ENCODE results near the gene ATXN10. TPM values are rescaled to one million over a fixed set of nuclear protein-coding genes. Genes with fewer than 3 reads are reported as not detected.

ATXN10 gene
- total RNA-seq, 1 donor from 2014 or later = 59.6 TPM

DNA sequence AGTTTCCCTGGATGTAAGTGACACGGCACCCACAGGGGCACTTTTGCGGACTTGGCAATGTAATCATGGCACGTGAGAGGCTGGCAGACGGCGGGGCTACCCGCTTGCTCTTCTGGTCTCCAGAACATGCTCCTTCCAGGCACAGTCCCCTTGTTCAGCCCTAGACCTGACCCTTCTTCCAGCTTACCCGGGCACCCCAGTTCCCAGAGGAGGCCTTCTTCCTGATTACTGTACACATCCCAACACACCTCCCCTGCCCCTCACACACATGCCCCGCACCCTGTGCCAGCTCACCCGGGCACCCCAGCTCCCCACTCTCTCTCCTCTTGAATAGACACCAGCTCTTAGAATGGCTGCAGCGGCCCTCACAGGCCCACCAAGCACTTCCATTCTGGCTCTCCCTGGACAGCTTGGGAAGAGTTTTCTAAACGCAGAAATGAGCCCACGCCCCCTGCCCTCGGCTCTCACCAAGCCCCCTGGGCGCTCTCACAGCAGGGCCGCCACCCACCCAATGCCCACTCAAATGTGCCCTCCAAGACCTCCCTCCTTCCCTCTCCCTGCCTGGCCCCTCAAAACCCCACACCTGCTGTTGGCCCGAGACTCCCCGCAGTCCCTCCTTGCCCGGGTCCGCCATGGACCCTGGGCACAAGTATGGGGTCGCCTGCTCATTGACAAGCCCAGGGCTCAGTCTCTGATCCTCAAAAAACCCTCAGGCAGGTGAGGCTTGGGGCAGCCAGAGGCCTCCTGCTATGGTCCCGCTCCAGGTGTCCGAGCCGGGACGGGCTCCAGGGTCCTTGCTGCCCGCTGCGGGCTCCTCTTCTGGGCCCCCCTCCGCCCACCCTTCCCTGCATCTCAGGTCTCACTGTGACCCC lies 216.8 kb downstream of the ATXN10 start:
- DNase-seq (ENCODE audit: low read depth in 2 of 2) = no peak

DNA sequence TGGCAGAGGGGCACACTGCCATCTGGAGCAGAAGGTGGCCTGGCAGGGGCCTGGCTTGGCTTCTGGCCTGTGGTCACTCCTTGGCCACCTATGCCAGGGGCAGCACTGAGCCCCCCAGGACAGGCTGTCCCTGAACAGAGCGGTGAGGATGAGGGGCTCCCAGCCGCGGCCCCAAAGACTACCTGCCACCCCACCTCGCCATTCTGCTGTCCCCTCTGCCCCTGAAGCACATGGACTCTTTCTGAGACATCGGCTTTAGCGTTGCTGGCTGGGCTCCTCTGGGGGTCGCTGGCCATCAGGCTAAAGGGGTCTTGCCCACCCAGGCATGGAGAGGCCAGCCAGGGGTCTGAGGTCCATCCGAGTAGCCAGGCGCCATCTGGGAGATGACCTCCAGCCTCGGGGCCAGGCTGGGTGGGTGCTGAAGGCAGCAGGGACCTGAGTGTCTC lies 217.5 kb downstream of the ATXN10 start:
- no peak for DNase-seq (ENCODE audit: low read depth in 2 of 2)

DNA sequence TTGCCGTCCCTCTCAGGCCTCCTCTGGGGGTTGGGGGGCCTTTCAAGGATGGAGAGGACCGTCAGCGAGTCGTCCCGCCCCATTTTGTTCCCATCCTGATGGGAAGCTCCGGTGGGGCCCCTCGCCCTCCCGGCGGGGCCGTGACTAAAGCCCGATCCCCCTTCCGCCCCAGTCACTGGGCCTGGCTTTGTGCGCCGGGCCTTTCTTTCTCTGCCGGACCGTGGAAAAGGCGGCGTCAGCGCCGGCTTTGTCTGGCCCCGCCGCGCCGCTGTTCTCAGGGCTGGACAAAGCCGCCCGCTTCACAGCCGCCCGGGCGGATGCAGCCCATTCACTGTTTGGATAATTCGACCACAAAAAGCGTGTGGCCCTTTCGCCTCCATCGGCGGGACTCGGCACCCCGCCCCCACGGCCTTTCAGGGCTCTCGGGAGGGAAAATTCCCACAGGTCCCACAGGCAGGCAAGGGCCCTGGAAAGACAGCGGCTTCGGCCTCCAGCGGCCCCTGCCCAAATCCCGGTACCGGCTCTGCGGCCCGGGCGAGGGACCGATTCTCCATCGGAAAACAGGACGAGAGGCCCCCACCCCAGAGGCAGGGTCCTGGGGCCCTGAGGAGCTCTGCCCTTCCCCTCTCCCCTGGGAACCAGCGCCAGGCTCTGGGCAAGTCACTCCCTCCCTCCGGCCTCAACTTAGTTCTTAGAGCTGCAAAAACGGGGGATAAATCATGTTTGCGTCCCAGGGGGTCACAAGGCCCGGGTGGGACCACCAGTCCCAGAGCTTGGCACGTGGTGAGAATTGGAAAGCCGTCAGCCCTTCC lies 218.1 kb downstream of the ATXN10 start:
- peak in 1 of 2 donors; percentile 10 for DNase-seq (ENCODE audit: low read depth in 2 of 2)

DNA sequence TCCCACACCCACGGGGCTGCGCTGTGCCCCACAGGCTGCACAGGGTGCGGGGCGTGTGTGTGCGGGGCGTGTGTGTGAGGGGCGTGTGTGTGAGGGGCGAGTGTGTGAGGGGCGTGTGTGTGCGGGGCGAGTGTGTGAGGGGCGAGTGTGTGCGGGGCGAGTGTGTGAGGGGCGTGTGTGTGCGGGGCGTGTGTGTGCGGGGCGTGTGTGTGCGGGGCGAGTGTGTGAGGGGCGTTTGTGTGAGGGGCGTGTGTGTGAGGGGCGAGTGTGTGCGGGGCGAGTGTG lies 218.7 kb downstream of the ATXN10 start:
- DNase-seq (ENCODE audit: low read depth in 2 of 2) = no peak

DNA sequence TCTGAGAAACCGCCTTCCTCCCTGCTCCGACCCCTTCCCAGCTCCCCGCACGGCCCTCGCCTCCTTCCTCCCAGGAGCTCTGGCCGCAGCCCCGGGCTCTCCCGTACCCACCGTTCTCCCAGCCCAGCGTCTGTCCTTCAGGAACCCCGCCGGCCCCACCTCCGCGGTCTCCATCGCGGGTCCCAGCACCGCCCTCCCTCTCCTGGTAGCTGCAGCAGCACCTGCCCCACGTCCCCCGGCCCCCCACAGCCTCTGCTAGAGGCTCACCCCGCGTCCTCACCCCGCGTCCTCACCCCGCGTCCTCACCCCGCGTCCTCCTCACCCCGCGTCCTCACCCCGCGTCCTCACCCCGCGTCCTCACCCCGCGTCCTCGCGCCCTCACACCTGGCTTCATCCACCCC lies 219.4 kb downstream of the ATXN10 start:
- DNase-seq (ENCODE audit: low read depth in 2 of 2) = no peak

DNA sequence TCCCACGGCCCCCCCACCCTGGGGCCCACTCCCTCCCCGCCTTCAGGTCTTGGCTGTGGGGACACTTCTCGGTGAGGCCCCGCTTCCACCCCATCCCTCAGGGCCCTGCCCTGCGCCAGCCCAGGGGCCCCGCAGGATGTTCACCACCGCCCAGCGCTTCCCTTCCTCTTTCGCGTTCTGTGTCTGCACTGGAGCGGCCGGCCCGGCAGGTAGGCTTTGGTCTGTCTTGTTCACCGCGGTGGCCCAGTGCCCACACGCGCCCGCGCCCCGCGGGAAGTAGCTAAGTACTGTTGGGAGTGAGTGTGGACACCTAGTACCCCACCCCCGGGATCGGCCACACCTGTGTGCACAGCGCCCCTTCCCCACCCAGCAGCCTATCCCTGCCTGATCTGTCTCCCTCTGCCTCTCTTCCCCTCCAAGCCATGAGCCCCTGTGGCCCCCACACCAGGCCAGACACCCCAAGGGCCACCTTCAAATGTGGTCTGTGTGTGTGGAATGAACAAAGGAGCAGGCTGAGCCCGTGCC lies 219.9 kb downstream of the ATXN10 start:
- DNase-seq (ENCODE audit: low read depth in 2 of 2) = no peak

DNA sequence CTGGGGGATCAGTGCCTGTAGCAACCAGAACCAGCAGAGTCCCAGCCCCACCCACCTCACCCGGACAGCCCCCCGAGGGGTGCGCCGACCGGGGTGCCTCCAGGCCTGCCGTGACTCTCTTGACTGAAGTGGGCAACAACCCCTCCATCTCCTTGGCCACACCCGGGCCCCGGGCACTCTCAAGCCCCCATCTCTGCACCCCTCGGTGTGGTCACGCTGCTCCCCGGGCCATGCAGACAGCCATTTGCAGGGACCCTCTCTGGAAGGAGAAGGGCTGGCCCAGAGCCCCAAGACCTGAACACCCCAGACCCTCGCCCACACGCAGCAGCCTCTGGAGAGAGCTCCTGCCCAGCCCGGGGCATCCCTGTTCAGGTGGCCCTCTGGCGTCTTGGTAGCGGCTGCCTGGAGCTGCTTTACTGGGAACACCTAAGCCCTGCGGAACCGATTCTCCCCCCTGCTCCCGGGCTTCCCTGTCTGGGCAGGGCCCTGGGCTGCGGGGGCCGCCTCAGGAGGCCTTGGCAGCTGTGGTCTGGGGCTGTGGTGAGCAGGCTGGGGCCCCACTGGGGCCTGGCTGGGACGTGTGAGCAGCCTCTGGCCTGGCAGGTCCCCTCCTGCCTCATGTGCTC lies 220.5 kb downstream of the ATXN10 start:
- DNase-seq (ENCODE audit: low read depth in 2 of 2) = no peak

DNA sequence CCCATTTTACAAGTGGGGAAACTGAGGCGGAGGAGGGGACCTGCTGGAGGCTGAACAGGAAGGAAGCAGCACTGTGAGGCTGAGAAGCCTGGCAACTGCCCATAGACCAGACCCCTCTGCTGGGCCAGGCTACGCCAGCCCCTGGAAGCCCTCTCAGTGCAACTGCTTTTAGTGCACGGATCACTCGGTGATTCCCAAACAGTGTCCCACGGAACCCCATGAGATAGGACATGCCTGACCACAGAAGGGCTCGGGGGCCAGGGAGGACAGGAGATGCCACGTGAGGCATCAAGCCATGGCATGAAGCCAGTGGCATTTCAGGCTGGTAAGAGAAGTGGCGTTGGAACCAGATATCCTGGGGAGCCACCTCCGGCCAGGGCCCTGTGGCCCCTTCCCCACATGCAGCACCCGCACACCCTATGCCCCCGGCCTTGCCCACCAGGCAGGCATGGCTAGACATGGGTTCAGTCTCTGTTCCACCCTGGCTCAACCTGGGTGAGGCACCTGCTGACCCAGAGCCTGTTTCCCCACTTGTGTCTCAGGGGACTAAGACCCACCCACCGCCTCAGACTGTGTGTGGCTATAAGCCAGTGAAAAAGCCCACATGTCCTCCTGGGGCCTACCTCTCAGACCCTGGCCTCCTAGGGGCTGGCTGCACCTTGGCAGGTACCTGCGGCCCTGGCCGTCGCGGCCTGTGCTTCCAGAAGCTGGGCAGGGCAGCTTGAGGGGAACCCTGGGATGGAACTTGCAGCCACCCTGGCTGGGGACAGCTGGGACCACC lies 221.2 kb downstream of the ATXN10 start:
- no peak for DNase-seq (ENCODE audit: low read depth in 2 of 2)

DNA sequence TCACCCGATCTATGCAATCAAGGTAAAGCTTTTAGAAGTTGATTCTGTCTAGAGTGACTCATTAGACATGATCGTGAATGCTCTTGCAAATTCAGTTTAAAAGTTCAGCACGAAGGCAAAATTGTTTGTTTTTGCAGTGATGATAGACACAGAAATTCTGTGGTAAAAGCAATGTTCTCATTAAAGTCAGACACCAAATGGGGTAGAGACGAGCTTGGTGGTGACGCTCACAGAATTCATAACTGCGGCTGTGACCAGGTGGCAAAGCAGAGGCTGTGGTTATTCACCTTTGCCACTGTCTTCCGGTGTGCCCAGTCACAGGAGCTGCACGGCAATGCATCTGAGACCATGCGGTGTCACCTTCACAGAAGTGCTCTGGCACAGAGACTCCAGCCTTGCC lies 221.9 kb downstream of the ATXN10 start:
- DNase-seq (ENCODE audit: low read depth in 2 of 2) = no peak

Other genes with a start within 250 kb of the ATXN10 start
- gene FBLN1, start 169.0 kb upstream of the ATXN10 start, total RNA-seq = 0.26 and 1.0 TPM in 2 replicates